PC-3 (cell line): Measurements from ENCODE around the gene TSEN2. TPM values are rescaled to one million over a fixed set of nuclear protein-coding genes. Genes with fewer than 3 reads are reported as not detected.

ENCODE experiments used
- ATAC-seq: fragments of 200-7000 bp; cut with Tn5 transposase; 2 replicates; pipeline ENCODE4 v1.9.1; 2020; ENCODE audit warnings: mild to moderate bottlenecking, moderate library complexity
- BruUV-seq: library from RNA; stranded (reverse); fragments of 400-500 nt; replicated peaks from 2 replicates; lab custom pipeline; 2021; lab: Mats Ljungman, UMichigan
- CTCF ChIA-PET: fragments of 300-600 bp; sonication (Branson Sonifier 250); formaldehyde crosslinking; loops from one replicate; lab custom pipeline; 2022; ENCODE audit warnings: antibody characterized with exemption; lab: Charles Lee
- POLR2A ChIA-PET: fragments of 300-600 bp; sonication (Branson Sonifier 250); formaldehyde crosslinking; loops from one replicate; lab custom pipeline; 2022; ENCODE audit warnings: antibody characterized with exemption; ENCODE audit not compliant: unreplicated experiment; lab: Charles Lee
- DNase-seq: peaks from one replicate; pipeline ENCODE4 v3.0.0-alpha.2; 2015
- H2AFZ ChIP-seq: fragments of 300-600 bp; sonication (generic); 2 replicates; pipeline ENCODE4 v1.6.0; 2016; ENCODE audit warnings: antibody characterized with exemption, low read length
- H3F3A ChIP-seq: fragments of 300-600 bp; sonication (generic); one replicate; pipeline ENCODE4 v1.6.0; 2017; ENCODE audit warnings: antibody characterized with exemption, low read length, control low read depth, mild to moderate bottlenecking; ENCODE audit not compliant: unreplicated experiment
- H3K27ac ChIP-seq: fragments of 300-600 bp; sonication (generic); 2 replicates; pipeline ENCODE4 v1.5.1; 2016; ENCODE audit warnings: mild to moderate bottlenecking, low read length
- H3K27me3 ChIP-seq: fragments of 300-600 bp; sonication (generic); 2 replicates; pipeline ENCODE4 v1.6.1; 2016; ENCODE audit warnings: low read length, mixed read lengths
- H3K36me3 ChIP-seq: fragments of 300-600 bp; sonication (generic); 2 replicates; pipeline ENCODE4 v1.6.1; 2016; ENCODE audit warnings: low read depth, mixed run types, low read length, mixed read lengths
- H3K4me1 ChIP-seq: fragments of 300-600 bp; sonication (generic); 2 replicates; pipeline ENCODE4 v1.5.1; 2016; ENCODE audit warnings: low read length; ENCODE audit not compliant: insufficient read depth
- H3K4me2 ChIP-seq: fragments of 300-600 bp; sonication (generic); 2 replicates; pipeline ENCODE4 v1.6.0; 2016; ENCODE audit warnings: low read length
- H3K4me3 ChIP-seq: fragments of 300-600 bp; sonication (generic); 2 replicates; pipeline ENCODE4 v1.5.1; 2016; ENCODE audit warnings: mild to moderate bottlenecking, low read length, mixed read lengths
- H3K79me2 ChIP-seq: fragments of 300-600 bp; sonication (generic); 2 replicates; pipeline ENCODE4 v1.6.1; 2017; ENCODE audit warnings: low read length, mixed read lengths
- H3K9ac ChIP-seq: fragments of 300-600 bp; sonication (generic); 2 replicates; pipeline ENCODE4 v1.6.0; 2016; ENCODE audit warnings: mild to moderate bottlenecking, low read length
- H3K9me2 ChIP-seq: fragments of 300-600 bp; sonication (generic); replicated peaks from 2 replicates; pipeline ENCODE4 v1.6.1; 2016; ENCODE audit warnings: mixed run types, low read length, mixed read lengths
- H3K9me3 ChIP-seq: fragments of 300-600 bp; sonication (generic); 2 replicates; pipeline ENCODE4 v1.6.1; 2016; ENCODE audit warnings: low read length, mixed read lengths
- H4K20me1 ChIP-seq: fragments of 300-600 bp; sonication (generic); 2 replicates; pipeline ENCODE4 v1.6.1; 2016; ENCODE audit warnings: low read length, mixed read lengths
- EZH2 ChIP-seq: fragments of 300-600 bp; sonication (generic); IDR thresholded peaks from one replicate; pipeline ENCODE4 v1.6.1; 2017; ENCODE audit warnings: antibody characterized with exemption, mild to moderate bottlenecking, low read length; ENCODE audit not compliant: unreplicated experiment
- EZH2phosphoT487 ChIP-seq: fragments of 300-600 bp; sonication (generic); IDR thresholded peaks from 2 replicates; pipeline ENCODE4 v1.6.1; 2018; ENCODE audit warnings: mild to moderate bottlenecking, antibody characterized with exemption, low read length, borderline replicate concordance
- intact Hi-C: fragments of 100-400 bp; cut with micrococcal nuclease; formaldehyde crosslinking; loops from 2 replicates; pipeline ENCODE4 v1.9.0; 2023
- total RNA-seq: library from RNA; depleted of rRNA; stranded (reverse); fragments of >200 nt; gene quantifications from 2 replicates; pipeline ENCODE4 v1.2.3, GENCODE V29; 2014
- TF ChIP-seq, protein P1 (sequence below): fragments of 300-600 bp; sonication (generic); conservative IDR thresholded peaks from 2 replicates; pipeline ENCODE4 v1.5.1; 2017; ENCODE audit warnings: antibody characterized with exemption, low read depth, mild to moderate bottlenecking, low read length

TSEN2 gene
- total RNA-seq, 1 experiment from 2014 or later: 40.2 TPM

- H3K27ac ChIP-seq: no peak overlapping the region
- peaks cover 6% of the 10 kb centered on the region for H3F3A ChIP-seq
- peaks cover 14% of the 10 kb centered on the region for H3K4me1 ChIP-seq
- H3K4me2 ChIP-seq: no peak overlapping the region
- intact Hi-C loops: no loop called here
- POLR2A ChIA-PET: no interaction called here
- TF ChIP-seq EZH2: no peak
- TF ChIP-seq EZH2phosphoT487: no peak
- TF ChIP-seq, protein P1, sequence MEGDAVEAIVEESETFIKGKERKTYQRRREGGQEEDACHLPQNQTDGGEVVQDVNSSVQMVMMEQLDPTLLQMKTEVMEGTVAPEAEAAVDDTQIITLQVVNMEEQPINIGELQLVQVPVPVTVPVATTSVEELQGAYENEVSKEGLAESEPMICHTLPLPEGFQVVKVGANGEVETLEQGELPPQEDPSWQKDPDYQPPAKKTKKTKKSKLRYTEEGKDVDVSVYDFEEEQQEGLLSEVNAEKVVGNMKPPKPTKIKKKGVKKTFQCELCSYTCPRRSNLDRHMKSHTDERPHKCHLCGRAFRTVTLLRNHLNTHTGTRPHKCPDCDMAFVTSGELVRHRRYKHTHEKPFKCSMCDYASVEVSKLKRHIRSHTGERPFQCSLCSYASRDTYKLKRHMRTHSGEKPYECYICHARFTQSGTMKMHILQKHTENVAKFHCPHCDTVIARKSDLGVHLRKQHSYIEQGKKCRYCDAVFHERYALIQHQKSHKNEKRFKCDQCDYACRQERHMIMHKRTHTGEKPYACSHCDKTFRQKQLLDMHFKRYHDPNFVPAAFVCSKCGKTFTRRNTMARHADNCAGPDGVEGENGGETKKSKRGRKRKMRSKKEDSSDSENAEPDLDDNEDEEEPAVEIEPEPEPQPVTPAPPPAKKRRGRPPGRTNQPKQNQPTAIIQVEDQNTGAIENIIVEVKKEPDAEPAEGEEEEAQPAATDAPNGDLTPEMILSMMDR: no peak
- ATAC-seq: no peak
- peaks cover 23% of the 10 kb centered on the region for H3K36me3 ChIP-seq
- 0 out of 2 replicates have a peak, but pooled peaks cover 4% of the 10 kb centered on the region for H3K79me2 ChIP-seq
- no peaks in the 10 kb centered on the region for H3K27me3 ChIP-seq
- no peaks in the 10 kb centered on the region for H3K9me3 ChIP-seq
- CTCF ChIA-PET: no interaction called here
- H3K9me2 ChIP-seq: no peaks in the 10 kb centered on the region
- H2AFZ ChIP-seq: no peak overlapping the region
- H4K20me1 ChIP-seq: no peaks in the 10 kb centered on the region
- BruUV-seq: no TSS peak
- no peak overlapping the region for H3K4me3 ChIP-seq
- H3K9ac ChIP-seq: no peak overlapping the region
- no peak for DNase-seq
Observed at GRCh38 chr3:12512534-12513118, 28.3 kb downstream of the TSEN2 start.

DNA sequence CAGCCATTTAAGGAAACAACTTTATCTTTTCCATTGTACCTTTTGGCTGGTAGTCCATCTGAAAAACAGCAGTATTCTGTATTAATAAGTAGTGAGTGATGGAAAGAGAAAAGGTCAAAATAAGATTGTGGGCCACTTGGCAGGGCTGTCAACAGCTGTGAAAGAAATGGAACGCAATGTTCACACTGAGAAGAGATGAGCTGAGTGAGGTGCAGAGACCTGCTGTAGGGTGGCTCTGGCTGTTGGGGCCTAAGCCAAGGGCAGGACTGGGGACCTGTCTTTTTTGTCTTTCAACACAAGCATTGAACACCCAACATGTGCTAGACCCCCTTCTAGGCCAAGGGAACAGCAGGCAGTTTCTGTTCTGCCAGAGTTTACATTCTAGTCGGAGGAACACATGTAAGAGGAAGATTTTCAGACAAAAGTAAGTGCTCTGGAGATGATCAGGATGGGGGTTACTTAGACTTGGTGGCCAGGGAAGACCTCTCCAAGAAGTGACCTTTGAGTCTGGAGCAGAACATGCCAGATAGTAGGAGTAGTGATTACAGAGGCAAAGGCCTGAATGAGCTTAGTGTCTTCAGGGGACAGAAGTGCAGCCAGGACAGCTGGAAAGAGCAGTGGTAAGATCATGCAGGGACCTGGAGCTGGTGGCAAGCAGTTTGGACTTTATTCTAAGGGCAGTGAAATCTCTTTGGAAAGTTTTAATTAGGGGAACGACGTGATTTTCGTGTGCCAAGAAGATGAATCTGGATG is 29.6 kb downstream of the TSEN2 start:
- peaks cover 1% of the 10 kb centered on the region for H3K4me1 ChIP-seq
- DNase-seq (no peak), ATAC-seq (no peak)
- no peak overlapping the region for H3K27ac ChIP-seq
- H3K9me3 ChIP-seq: no peaks in the 10 kb centered on the region
- H3K9me2 ChIP-seq: no peaks in the 10 kb centered on the region
- H3F3A ChIP-seq: peaks cover 3% of the 10 kb centered on the region
- no TSS peak for BruUV-seq
- H3K27me3 ChIP-seq: no peaks in the 10 kb centered on the region
- intact Hi-C loops: no loop called here
- no peak overlapping the region for H3K4me2 ChIP-seq
- peaks cover 31% of the 10 kb centered on the region for H3K36me3 ChIP-seq
- 0 out of 2 replicates have a peak, but pooled peaks cover 3% of the 10 kb centered on the region for H3K79me2 ChIP-seq
- TF ChIP-seq, protein P1: no peak
- TF ChIP-seq EZH2 (no peak), EZH2phosphoT487 (no peak)
- no peaks in the 10 kb centered on the region for H4K20me1 ChIP-seq
- ChIA-PET CTCF (no interaction called here), POLR2A (no interaction called here)
- H2AFZ ChIP-seq: no peak overlapping the region
- no peak overlapping the region for H3K9ac ChIP-seq
- no peak overlapping the region for H3K4me3 ChIP-seq

DNA sequence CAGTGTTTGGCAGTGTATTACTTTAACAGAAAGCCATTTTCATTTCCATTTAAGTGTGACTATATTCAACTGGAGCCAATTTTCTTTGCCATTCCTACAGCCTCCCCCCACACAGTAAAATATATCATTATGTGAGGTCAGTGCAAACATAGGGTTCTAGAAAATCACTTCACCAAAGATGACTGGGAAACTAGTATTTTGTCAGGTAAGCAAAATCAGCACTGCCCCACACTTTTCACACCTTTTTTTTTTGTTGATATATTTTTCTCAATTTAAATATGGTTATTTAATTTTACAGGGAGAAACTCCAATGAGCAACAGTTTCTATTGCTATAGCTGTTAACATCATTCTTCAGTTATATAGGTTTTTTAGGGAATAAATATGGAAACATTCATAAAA is 31.4 kb downstream of the TSEN2 start:
- H4K20me1 ChIP-seq: no peaks in the 10 kb centered on the region
- H3K27ac ChIP-seq: no peak overlapping the region
- BruUV-seq: no TSS peak
- no peaks in the 10 kb centered on the region for H3K4me1 ChIP-seq
- CTCF ChIA-PET: no interaction called here
- H3K36me3 ChIP-seq: peaks cover 18% of the 10 kb centered on the region
- no peak for DNase-seq
- no peaks in the 10 kb centered on the region for H3K27me3 ChIP-seq
- peaks cover 3% of the 10 kb centered on the region for H3F3A ChIP-seq
- H2AFZ ChIP-seq: no peak overlapping the region
- no peaks in the 10 kb centered on the region for H3K9me2 ChIP-seq
- no peak overlapping the region for H3K9ac ChIP-seq
- H3K4me2 ChIP-seq: no peak overlapping the region
- H3K9me3 ChIP-seq: no peaks in the 10 kb centered on the region
- ATAC-seq: no peak
- POLR2A ChIA-PET: no interaction called here
- no peak for TF ChIP-seq EZH2phosphoT487
- TF ChIP-seq, protein P1: no peak
- no peak for TF ChIP-seq EZH2
- H3K4me3 ChIP-seq: no peak overlapping the region
- H3K79me2 ChIP-seq: no peaks in the 10 kb centered on the region
- intact Hi-C loops: no loop called here
